Calu3 (cell line): ENCODE results near the gene MXRA5. TPM values are rescaled to one million over a fixed set of nuclear protein-coding genes. Genes with fewer than 3 reads are reported as not detected.
A peak's percentile ranks its signal among the peaks of the same experiment; 100 is the strongest.

Experiments used
- BruUV-seq: library from RNA; stranded (reverse); fragments of 400-500 nt; replicated peaks from 2 replicates; lab custom pipeline; 2021; lab: Mats Ljungman, UMichigan
- CTCF ChIA-PET: fragments of 300-600 bp; sonication (Branson Sonifier 250); formaldehyde crosslinking; loops from one replicate; lab custom pipeline; 2022; ENCODE audit warnings: antibody characterized with exemption; lab: Charles Lee
- DNase-seq: peaks from one replicate; pipeline ENCODE4 v3.0.0; 2022
- H3K27ac Mint-ChIP-seq: one replicate; pipeline ENCODE4 v1.8.0; 2022; ENCODE audit warnings: mixed read lengths; ENCODE audit not compliant: unreplicated experiment
- H3K27me3 Mint-ChIP-seq: one replicate; pipeline ENCODE4 v1.8.0; 2022; ENCODE audit warnings: mixed read lengths; ENCODE audit not compliant: unreplicated experiment
- H3K36me3 Mint-ChIP-seq: one replicate; pipeline ENCODE4 v1.8.0; 2022; ENCODE audit warnings: mild to moderate bottlenecking, moderate library complexity, mixed read lengths; ENCODE audit not compliant: insufficient read depth, unreplicated experiment
- H3K4me1 Mint-ChIP-seq: one replicate; pipeline ENCODE4 v1.8.0; 2022; ENCODE audit warnings: mild to moderate bottlenecking, low read depth, mixed read lengths; ENCODE audit not compliant: unreplicated experiment
- H3K4me3 Mint-ChIP-seq: one replicate; pipeline ENCODE4 v1.8.0; 2022; ENCODE audit warnings: mild to moderate bottlenecking, low read depth, moderate library complexity, mixed read lengths; ENCODE audit not compliant: unreplicated experiment
- H3K9me3 Mint-ChIP-seq: one replicate; pipeline ENCODE4 v1.8.0; 2022; ENCODE audit warnings: low read depth, mixed read lengths; ENCODE audit not compliant: unreplicated experiment
- intact Hi-C: fragments of 100-400 bp; cut with micrococcal nuclease; formaldehyde crosslinking; loops from one replicate; pipeline ENCODE4 v1.10.0; 2022; ENCODE audit not compliant: unreplicated experiment
- total RNA-seq: library from RNA; stranded (reverse); gene quantifications from 2 replicates; pipeline ENCODE4 v1.2.3, GENCODE V29; 2022
- TF ChIP-seq, protein P1 (sequence below): fragments of 200-600 bp; IDR thresholded peaks from one replicate; pipeline ENCODE4 v1.8.0; 2022; ENCODE audit warnings: antibody characterized with exemption; ENCODE audit not compliant: unreplicated experiment

The MXRA5 gene
- total RNA-seq, 1 experiment from 2014 or later, result 1.9 TPM

DNA sequence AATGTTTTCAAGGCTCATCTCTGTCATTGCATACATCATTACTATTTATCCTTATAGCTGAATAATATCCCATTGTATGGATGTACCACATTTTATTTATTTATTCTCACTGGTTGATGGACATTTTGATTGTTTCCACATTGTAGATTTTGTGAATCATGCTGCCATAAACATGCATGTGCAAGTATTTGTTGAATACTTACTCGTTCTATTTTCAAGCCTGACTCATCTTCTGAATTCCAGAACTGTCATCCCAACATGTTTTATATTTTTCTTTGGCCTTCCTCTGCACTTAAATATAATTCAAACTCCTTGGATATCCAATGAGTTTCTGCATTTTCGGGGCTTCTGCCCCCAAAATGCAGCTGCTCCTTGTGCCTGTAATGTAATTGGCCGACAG is 77.6 kb downstream of the MXRA5 start:
- no TSS peak for BruUV-seq
- Mint-ChIP-seq H3K4me3 (no peak overlapping the region), H3K36me3 (no peaks in the 10 kb centered on the region), H3K27me3 (no peaks in the 10 kb centered on the region), H3K9me3 (no peaks in the 10 kb centered on the region), H3K27ac (no peak overlapping the region), H3K4me1 (peaks cover 6% of the 10 kb centered on the region)
- CTCF ChIA-PET, result no interaction called here
- TF ChIP-seq, protein P1, sequence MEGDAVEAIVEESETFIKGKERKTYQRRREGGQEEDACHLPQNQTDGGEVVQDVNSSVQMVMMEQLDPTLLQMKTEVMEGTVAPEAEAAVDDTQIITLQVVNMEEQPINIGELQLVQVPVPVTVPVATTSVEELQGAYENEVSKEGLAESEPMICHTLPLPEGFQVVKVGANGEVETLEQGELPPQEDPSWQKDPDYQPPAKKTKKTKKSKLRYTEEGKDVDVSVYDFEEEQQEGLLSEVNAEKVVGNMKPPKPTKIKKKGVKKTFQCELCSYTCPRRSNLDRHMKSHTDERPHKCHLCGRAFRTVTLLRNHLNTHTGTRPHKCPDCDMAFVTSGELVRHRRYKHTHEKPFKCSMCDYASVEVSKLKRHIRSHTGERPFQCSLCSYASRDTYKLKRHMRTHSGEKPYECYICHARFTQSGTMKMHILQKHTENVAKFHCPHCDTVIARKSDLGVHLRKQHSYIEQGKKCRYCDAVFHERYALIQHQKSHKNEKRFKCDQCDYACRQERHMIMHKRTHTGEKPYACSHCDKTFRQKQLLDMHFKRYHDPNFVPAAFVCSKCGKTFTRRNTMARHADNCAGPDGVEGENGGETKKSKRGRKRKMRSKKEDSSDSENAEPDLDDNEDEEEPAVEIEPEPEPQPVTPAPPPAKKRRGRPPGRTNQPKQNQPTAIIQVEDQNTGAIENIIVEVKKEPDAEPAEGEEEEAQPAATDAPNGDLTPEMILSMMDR, result no peak
- intact Hi-C loops, result no loop called here
- DNase-seq, result no peak

DNA sequence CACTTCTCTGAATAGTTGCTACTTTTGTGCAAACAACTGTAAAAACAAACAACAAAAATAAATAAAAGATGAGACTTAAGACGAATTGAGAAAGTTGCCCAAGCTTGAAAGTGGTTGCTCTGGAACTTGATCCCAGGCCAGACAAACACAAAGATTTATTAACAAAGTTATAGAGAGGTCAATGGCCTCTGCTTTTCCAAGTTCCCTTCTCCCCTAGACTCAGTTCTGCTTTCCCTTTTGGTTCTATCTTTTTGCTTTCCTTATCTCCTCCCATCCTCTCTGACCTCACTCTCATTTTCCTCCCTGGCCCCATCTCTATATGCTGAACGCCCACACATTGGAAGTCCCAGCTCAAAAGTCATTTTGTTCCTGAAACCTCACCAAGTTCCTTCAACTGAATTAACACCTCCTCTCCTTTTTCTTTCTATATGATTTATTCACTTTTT is 82.7 kb downstream of the MXRA5 start:
- no TSS peak for BruUV-seq
- H3K27ac Mint-ChIP-seq, result peak overlapping the region; percentile 95
- no peaks in the 10 kb centered on the region for H3K36me3 Mint-ChIP-seq
- intact Hi-C loops, result no loop called here
- peaks cover 4% of the 10 kb centered on the region for H3K9me3 Mint-ChIP-seq
- CTCF ChIA-PET, result interaction anchor here (0.5 to 0.6 kb wide), 2 partner anchors 23 to 253 kb away, joined by 3 to 9 read pairs; no protein-coding TSS in a partner anchor
- DNase-seq, result no peak
- TF ChIP-seq, protein P1, result no peak
- H3K27me3 Mint-ChIP-seq, result no peaks in the 10 kb centered on the region
- peaks cover 16% of the 10 kb centered on the region for H3K4me1 Mint-ChIP-seq
- H3K4me3 Mint-ChIP-seq, result peak overlapping the region; percentile 54

DNA sequence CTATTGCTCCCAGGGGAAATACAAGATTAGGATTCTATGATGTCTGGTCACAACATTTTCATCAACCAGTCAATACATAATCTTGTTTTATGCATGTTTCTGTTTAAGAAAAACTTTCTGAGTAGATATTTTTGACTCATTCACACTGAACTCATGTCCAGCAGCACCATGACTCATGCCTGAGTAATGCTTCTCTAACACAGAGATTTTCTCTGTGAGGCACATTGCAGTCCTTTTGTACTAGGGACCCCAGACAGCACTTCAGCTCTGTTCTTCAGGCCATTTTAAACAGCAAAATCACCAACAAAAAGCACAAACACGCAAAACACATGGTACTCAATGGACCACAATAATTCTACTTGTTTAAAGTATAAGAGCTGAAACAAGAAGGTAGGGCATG is 83.6 kb downstream of the MXRA5 start:
- Mint-ChIP-seq H3K27ac (peak overlapping the region; percentile 95), H3K27me3 (no peaks in the 10 kb centered on the region), H3K4me3 (peak overlapping the region; percentile 46), H3K36me3 (no peaks in the 10 kb centered on the region), H3K9me3 (peaks cover 4% of the 10 kb centered on the region), H3K4me1 (peaks cover 16% of the 10 kb centered on the region)
- TF ChIP-seq, protein P1, result no peak
- intact Hi-C loops, result no loop called here
- BruUV-seq, result no TSS peak
- peak; percentile 30 for DNase-seq
- CTCF ChIA-PET, result interaction anchor here (0.5 kb wide), 1 partner anchor 22 kb away, joined by 3 read pairs; no protein-coding TSS in a partner anchor
